ENCODE data around the gene ZIC1.

DNA sequence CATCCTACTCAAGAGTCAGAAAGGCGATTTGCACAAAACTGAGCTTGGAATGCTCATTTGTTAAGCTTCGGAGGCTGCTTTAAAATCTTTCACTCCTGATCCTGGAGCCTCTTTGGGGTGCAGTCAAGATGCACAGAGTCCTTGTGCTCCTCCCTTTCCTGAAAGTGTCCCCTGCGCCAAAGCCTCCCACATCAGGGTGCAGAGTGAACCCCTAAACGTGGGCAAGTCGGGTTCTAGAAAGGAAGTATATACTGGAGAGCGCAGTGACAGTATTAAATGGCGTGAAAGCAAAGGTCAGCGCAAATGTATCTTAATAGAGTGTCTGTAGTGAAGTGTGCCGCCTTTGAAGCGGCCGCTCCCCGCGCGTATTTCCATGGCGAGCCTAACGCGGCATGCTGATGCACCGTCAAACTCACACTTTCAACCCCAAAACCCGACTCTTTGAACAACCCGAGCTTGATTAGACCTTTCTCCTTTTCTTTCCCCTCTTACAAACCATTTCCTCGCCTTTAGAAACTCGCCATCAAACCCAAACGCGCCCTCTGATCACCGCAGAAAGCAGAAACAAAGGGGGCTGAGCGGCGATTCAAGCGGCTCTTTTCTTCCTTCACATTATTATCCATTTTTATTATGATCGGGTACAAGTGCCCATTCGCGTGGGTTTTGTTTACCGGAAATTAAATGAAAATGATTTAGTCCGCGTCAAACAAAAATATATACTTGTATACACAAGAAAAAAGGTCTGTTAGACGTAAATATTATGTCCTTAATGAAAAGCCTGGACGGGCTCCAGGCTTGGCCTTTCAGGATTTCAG lies 21.1 kb upstream of the ZIC1 start:
- no peak for TF ChIP-seq POLR2A (IDR thresholded peaks at IDR 0.05)
- TF ChIP-seq, protein P1, sequence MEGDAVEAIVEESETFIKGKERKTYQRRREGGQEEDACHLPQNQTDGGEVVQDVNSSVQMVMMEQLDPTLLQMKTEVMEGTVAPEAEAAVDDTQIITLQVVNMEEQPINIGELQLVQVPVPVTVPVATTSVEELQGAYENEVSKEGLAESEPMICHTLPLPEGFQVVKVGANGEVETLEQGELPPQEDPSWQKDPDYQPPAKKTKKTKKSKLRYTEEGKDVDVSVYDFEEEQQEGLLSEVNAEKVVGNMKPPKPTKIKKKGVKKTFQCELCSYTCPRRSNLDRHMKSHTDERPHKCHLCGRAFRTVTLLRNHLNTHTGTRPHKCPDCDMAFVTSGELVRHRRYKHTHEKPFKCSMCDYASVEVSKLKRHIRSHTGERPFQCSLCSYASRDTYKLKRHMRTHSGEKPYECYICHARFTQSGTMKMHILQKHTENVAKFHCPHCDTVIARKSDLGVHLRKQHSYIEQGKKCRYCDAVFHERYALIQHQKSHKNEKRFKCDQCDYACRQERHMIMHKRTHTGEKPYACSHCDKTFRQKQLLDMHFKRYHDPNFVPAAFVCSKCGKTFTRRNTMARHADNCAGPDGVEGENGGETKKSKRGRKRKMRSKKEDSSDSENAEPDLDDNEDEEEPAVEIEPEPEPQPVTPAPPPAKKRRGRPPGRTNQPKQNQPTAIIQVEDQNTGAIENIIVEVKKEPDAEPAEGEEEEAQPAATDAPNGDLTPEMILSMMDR (IDR thresholded peaks at IDR 0.05), result no peak
- TF ChIP-seq EP300 (IDR thresholded peaks at IDR 0.05), result no peak

Data from tibial nerve (tissue), 4 donors.